Posterior cingulate gyrus (tissue), 11 donors: ENCODE results near the gene HBM.
A peak's percentile ranks its signal among the peaks of the same experiment; 100 is the strongest.
"Not testable (repeated sequence)": the region's sequence is repeated elsewhere in the genome, so short reads cannot be mapped to it uniquely, and the experiment has no call there.

Experiments
- DNase-seq, 10 donors: peaks; one replicate each; pipeline versions ENCODE4 v3.0.0 to v3.0.0-alpha.2; 2020 to 2021; ENCODE audit warnings: mixed read lengths in 3 of 10
- intact Hi-C: fragments of 100-400 bp; cut with DNase I; formaldehyde crosslinking; loops from one replicate; pipeline ENCODE4 v1.15.1; 2023

The HBM gene

DNA sequence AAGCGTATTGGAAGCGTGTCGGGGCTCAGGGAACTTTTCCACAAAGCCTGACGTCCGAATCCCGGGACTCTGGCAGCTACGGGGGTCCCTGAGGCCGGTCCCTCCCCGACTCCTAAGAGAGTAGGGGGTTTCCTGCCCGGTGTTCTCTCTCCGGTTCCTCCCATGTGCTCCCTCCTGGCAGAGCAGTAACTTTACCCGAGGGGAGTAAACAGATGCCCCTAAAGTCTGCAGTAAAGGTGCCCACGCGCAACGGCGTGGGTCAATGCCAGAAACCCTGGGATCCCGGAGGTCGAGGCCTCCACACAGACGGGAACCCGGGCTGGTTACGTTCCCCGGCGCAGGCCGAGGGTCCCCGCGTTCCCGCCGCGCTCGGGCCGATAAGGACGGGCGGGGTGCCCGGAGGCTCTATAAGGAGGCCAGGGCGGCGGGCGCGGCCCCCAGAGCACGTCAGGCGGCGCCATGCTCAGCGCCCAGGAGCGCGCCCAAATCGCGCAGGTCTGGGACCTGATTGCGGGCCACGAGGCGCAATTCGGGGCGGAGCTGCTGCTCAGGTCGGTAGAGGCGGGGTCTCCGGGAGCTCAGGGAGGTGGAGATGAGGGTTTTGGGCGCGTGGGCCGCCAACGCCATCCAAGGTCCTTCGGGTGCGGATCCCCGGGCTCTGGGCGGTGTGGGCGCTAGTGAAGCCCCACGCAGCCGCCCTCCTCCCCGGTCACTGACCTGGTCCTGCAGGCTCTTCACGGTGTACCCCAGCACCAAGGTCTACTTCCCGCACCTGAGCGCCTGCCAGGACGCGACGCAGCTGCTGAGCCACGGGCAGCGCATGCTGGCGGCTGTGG, at the start of gene HBM:
HBM (plus strand) TSS at position 440 of the 836 bp plus-strand sequence; CDS start at position 460, 20 bp downstream.
- peak in 2 of 10 donors; percentile 48 to 69 for DNase-seq

DNA sequence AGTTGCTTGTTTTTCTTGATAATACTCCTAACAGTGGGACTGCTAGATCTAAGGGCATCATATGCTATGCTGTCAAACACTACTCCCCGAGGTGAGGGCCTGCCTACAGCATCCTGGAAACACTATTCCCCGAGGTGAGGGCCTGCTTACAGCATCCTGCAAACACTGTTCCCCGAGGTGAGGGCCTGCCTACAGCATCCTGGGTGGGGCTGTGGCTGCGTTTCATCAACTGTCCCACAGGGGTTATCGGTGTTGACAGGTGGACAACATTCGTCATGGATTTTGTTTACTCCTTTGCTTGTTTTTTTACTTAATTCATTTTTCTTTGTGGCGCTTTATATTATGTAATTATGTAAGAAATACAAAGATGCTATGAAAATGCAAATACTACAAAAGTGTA, 49.8 kb upstream of the HBM start:
- intact Hi-C loops = no loop called here

More for the DNA sequence above, at the start of gene HBM:
- intact Hi-C loops = no loop called here

DNA sequence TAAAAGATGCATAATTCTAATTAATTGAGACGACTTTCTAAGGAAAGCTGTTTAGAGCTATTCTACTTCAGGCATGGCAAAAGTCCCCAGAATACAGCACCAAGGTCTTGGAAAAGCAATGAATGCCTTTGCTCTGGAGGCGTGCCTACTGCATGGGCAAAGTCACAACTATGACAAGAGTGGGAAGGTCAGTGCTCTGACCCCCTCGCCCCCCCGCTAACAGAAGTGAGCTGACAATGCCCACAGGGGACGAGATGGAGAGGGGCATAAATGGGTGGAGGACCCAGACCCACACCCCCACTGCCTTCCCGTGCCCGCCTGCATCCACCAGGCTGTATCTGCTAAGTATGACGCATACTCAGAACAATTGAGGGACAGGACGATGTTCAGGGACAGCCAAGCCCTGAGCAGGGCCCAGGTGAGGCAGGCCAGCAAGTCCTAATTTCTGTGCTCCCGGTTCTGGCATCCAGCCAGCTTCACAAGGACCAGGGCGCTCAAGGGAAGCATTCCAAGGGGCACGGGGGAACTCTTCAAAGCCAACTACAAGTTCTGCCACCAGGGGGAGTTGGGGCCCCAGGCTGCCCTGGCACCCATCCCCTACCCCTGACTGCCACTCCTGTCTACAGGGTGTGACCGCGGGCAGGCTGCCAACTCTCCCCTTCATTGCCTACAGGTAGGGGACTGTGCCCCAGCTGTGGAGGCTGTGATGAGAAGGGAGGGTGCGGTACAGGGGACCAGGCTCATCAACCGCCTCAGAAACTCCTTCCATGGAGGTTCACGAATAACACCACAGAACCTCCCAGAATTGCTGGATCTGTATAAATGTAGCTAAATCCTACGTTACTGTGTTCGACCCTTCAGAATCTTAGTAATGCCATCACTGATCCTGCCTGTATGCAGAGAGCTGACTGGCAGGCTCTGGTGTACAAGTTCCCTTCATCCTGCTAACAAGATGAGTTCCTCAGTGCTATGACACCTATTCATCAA, 48.1 kb upstream of the HBM start:
- intact Hi-C loops = no loop called here
- DNase-seq = peak in 5 of 10 donors; percentile 22 to 90 (median 34)

More for the DNA sequence above, 49.8 kb upstream of the HBM start:
- DNase-seq = peak in 2 of 10 donors; percentile 25 to 52

GRCh38 chr16:118857-119256, 46.9 kb upstream of the HBM start:
- DNase-seq = peak in 1 of 10 donors; percentile 19
- intact Hi-C loops = no loop called here

- intact Hi-C loops = no loop called here
- DNase-seq = peak in 1 of 10 donors; percentile 41
These were observed 46.5 kb upstream of the HBM start for GRCh38 chr16:119295-119694.

DNA sequence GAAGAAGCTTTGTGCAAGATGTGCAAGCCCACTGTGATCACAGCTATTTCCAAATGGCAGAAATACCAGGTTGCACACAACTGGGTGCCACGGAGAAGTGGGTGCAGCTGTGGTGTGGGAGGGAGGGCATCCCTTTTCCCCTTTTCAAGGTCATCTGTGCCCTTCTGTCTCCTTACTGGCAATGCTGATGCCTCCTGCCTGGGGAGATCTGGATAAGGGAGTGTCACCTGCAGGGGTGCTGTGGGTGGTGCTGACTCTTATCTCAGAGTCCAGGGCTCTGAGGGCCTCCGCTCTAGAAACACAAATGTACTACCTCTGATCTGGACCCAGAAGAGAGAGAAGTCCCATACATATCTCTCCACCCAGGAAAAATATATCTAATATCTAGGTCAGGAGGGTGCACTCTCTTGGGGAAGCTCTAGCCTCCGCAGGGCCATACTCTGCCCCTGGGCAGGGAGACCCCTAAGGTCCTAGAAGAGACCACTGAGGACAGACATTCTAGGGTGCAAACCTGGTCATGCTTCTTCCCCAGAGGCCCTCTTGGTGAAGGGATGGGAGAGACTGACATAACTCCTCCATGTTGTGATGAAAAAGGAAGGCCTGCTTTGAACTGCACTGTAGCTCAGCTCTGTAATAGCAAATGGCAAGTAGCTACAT, 45.8 kb upstream of the HBM start:
- peak in 2 of 10 donors; percentile 7 to 20 for DNase-seq
- intact Hi-C loops = no loop called here

GRCh38 chr16:120756-121155, 45.0 kb upstream of the HBM start:
- DNase-seq = peak in 2 of 10 donors; percentile 16 to 39
- intact Hi-C loops = no loop called here

- no peak for DNase-seq
These were observed 43.4 kb upstream of the HBM start for GRCh38 chr16:122361-122760.

DNA sequence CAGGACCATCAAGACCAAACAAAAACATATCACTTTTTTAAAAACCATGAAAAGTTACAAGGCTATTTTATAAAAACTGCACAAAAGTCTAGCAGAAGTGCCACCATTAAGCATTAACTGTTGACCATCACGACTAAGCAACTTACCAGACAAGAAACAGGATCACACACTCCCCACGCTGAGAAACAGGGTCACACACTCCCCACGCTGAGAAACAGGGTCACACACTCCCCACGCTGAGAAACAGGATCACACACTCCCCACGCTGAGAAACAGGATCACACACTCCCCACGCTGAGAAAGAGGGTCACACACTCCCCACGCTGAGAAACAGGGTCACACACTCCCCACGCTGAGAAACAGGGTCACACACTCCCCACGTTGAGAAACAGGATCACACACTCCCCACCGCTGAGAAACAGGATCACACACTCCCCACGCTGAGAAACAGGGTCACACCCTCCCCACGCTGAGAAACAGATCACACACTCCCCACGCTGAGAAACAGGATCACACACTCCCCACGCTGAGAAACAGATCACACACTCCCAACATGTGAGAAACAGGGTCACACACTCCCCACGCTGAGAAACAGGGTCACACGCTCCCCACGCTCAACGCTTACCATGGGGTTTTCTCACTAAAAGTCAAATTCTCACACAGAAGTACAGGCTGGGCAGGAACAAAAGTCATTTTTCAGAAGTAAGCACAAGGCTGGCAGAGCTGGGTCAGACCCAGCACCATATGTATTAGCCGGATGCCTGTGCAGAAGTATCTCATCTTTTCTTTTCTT, 42.0 kb upstream of the HBM start:
- DNase-seq = peak in 2 of 10 donors; percentile 18 to 50
- intact Hi-C loops = not testable (repeated sequence)

More at GRCh38 chr16:122361-122760, 43.4 kb upstream of the HBM start:
- intact Hi-C loops = no loop called here

DNA sequence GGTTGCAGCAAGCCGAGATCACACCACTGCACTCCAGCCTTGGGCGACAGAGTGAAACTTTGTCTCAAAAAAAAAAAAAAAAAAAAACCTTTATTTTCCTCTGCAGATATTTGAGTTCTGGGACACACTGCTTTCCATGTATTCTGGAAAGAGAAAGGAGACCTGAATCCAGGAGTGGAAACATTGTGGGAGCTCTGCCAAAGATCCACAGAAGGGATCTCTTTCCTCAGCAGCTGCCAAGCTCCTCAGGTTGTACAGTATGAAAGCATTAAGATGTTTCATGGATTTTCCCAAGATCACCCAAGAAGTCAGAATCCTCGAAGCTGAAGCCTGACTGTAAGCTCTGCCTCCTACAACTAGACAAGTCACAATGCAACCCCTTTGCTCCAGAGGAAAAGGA, 40.8 kb upstream of the HBM start:
- intact Hi-C loops = no loop called here

DNA sequence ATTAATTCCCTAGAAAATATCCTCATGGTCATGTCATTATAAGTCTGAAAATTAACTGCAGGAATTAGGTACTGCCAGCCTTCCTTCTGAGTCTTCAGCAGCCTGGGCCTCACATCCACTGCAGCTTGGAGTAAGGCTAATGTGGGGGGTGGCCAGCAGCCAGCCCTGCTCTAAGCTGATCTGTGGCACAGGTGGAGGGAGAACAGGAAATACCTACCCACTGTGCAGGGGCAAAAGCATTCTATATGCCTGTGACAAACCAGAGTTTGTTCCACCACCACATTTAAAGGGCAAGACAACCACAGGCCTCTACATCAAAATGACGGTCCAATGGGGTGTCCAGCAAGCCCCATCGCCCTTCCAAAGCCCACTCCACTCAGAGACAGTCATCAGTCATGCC, 36.7 kb upstream of the HBM start:
- DNase-seq = peak in 2 of 10 donors; percentile 4 to 27
- intact Hi-C loops = no loop called here

More for the DNA sequence above, 40.8 kb upstream of the HBM start:
- peak in 1 of 10 donors; percentile 7 for DNase-seq

DNA sequence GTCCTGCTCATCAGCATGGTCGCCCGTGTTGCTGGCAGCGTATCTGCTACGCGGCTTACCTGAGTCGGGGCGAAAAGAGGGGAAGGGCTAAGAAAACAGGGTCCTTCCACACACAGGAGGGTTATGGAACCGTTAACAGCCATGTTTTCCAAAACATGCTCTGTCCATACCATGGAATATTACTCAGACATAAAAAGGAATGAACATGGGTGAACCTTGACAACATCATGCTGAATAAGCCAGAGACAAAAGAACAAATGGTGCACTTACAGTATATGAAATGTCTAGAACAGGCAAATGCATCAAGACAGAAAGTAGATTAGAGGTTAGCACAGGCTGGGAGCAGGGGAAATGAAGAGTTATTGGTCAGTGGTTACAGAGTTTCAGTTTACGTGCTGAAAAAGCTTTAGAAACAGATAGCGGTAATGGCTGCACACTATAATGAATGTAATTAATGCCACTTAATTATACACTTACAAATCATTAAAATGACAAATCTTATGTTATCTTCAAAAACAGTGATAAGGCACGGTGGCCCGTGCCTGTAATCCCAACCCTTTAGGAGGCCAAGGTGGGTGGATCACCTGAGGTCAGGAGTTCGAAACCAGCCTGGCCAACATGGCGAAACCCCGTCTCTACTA, 35.1 kb upstream of the HBM start:
- no peak for DNase-seq
- intact Hi-C loops = no loop called here

GRCh38 chr16:132120-132519, 33.7 kb upstream of the HBM start:
- intact Hi-C loops = no loop called here
- DNase-seq = peak in 2 of 10 donors; percentile 7 to 21

DNA sequence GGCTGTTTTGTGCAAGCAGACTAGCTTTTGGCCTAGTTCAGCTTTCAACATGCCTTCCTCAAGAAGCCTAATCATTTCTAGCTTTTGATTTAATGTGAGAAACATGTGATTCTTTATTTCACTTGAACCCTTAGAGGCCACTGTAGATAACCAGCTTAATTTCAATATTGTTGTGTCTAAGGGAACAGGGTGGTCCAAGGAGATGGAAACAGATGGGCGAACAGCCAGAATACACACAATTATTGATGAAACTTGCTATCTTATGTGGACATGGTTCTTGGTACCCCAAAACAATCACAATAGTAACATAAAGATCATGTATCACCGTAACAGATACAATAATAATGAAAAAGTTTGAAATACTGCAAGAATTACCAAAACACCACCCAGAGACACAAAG, 32.1 kb upstream of the HBM start:
- no peak for DNase-seq
- intact Hi-C loops = no loop called here

DNA sequence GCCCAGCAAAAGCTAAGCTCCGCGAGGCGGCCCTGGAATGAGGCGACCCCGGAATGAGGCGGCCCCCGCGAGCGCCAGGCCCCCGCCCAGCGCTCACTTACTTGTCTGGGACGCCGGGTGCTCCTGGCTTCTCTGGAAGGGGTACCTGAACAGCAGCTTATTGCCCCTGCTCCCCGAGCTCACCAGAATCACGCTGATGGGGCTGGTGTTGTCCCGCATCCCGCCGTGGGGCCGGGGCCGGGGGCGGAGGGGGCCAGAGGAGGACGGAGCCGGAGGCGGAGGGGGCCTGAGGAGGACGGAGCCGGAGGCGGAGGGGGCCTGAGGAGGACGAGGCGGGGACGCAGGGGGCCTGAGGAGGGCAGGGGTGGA, 27.7 kb upstream of the HBM start:
- DNase-seq = peak in 2 of 10 donors; percentile 15 to 84
- intact Hi-C loops = no loop called here

GRCh38 chr16:140175-140857, 25.5 kb upstream of the HBM start:
- intact Hi-C loops = no loop called here
- DNase-seq = peak in 2 of 10 donors; percentile 9 to 26

DNA sequence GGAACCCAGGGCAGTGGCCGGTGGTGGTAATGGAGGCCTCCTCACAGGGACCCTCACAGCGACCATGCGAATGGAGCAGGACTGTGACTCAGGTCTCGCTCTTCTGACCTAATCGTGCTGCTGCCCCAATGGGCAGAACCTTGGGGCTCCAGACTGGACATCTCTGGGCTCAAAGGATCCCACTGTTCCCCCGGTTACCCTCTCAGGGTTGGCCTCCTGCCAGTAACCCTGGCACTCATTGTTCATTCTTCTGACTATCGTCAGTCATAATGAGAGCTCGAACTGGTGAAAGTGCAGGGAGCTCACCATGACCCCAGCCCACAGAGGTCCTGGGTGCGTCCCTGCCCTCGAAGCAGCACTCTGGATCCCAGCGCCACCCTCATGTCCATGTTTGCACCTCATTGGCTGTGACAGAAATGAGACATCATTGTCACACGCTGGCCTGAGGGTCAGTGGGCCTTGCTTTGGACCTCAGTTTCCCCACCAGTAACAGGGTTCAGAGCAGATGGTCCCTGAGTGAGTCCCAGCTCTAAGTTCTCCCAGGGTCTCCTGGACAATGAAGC, 23.3 kb upstream of the HBM start:
- peak in 6 of 10 donors; percentile 28 to 89 (median 51) for DNase-seq
- intact Hi-C loops = no loop called here

DNA sequence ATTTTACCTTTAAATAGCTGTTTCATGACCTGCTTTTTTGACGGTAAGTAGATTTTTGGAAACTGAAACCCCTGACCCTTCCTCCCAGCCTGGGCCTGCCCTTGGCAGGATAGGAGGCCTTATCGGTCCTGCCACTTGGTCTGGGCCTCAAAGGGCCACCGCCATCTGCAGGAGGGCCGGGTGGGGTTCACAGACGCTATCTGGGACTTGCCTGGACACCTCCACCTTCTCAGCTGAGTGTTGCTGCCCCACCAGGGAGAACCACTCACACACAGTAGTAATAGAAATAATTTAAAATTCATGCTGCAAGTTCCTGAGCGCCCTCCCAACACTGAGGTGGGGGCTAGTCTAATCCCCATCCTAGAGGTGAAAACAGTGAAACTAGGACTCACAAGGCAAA, 22.7 kb upstream of the HBM start:
- DNase-seq = peak in 3 of 10 donors; percentile 39 to 75 (median 53)
- intact Hi-C loops = no loop called here
